ENCODE data around the gene MNT. TPM values are rescaled to one million over a fixed set of nuclear protein-coding genes. Genes with fewer than 3 reads are reported as not detected.

Gene MNT
- polyA plus RNA-seq, 1 donor from 2014 or later = 6.1 TPM

GRCh38 chr17:2338315-2338657, 62.6 kb downstream of the MNT start:
- Histone ChIP-seq H3K27me3 (ENCODE audit: insufficient read depth, low read depth, low read length) (no peaks in the 10 kb centered on the region), H3K9ac (ENCODE audit: low read length) (peak overlapping the region; percentile 84), H3K9me2 (ENCODE audit: insufficient read depth, low read length) (no peaks in the 10 kb centered on the region), H3F3A (ENCODE audit: insufficient read depth, low read length, poor library complexity, severe bottlenecking) (no peaks in the 10 kb centered on the region), H3K79me2 (replicated peaks; ENCODE audit: insufficient read depth, low read length) (peaks cover 29% of the 10 kb centered on the region), H3K27ac (ENCODE audit: low read length) (peak overlapping the region; percentile 68), H2AFZ (ENCODE audit: low read depth, low read length) (no peak overlapping the region), H4K20me1 (ENCODE audit: insufficient read depth) (no peaks in the 10 kb centered on the region), H3K4me3 (ENCODE audit: low read length) (peak overlapping the region; percentile 98), H3K36me3 (ENCODE audit: insufficient read depth, low read length) (no peaks in the 10 kb centered on the region), H3K9me3 (ENCODE audit: low read length) (no peaks in the 10 kb centered on the region), H3K4me2 (ENCODE audit: low read length) (peak overlapping the region; percentile 91)
- TF ChIP-seq, protein P1, sequence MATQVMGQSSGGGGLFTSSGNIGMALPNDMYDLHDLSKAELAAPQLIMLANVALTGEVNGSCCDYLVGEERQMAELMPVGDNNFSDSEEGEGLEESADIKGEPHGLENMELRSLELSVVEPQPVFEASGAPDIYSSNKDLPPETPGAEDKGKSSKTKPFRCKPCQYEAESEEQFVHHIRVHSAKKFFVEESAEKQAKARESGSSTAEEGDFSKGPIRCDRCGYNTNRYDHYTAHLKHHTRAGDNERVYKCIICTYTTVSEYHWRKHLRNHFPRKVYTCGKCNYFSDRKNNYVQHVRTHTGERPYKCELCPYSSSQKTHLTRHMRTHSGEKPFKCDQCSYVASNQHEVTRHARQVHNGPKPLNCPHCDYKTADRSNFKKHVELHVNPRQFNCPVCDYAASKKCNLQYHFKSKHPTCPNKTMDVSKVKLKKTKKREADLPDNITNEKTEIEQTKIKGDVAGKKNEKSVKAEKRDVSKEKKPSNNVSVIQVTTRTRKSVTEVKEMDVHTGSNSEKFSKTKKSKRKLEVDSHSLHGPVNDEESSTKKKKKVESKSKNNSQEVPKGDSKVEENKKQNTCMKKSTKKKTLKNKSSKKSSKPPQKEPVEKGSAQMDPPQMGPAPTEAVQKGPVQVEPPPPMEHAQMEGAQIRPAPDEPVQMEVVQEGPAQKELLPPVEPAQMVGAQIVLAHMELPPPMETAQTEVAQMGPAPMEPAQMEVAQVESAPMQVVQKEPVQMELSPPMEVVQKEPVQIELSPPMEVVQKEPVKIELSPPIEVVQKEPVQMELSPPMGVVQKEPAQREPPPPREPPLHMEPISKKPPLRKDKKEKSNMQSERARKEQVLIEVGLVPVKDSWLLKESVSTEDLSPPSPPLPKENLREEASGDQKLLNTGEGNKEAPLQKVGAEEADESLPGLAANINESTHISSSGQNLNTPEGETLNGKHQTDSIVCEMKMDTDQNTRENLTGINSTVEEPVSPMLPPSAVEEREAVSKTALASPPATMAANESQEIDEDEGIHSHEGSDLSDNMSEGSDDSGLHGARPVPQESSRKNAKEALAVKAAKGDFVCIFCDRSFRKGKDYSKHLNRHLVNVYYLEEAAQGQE (IDR thresholded peaks at IDR 0.05; ENCODE audit: borderline replicate concordance) = no peak
- TF ChIP-seq SMC3 (conservative IDR thresholded peaks at IDR 0.05; ENCODE audit: poor library complexity) = no peak
- TF ChIP-seq EZH2 (IDR thresholded peaks at IDR 0.05; ENCODE audit: borderline replicate concordance, insufficient read depth, low read length, poor library complexity, severe bottlenecking) = no peak
- TF ChIP-seq EP300 (conservative IDR thresholded peaks at IDR 0.05; ENCODE audit: poor library complexity, severe bottlenecking) = no peak
- TF ChIP-seq TAF1 (IDR thresholded peaks at IDR 0.05; ENCODE audit: low read depth) = no peak
- TF ChIP-seq POLR2AphosphoS5 (IDR thresholded peaks at IDR 0.05) = no peak
- TF ChIP-seq, protein P2, sequence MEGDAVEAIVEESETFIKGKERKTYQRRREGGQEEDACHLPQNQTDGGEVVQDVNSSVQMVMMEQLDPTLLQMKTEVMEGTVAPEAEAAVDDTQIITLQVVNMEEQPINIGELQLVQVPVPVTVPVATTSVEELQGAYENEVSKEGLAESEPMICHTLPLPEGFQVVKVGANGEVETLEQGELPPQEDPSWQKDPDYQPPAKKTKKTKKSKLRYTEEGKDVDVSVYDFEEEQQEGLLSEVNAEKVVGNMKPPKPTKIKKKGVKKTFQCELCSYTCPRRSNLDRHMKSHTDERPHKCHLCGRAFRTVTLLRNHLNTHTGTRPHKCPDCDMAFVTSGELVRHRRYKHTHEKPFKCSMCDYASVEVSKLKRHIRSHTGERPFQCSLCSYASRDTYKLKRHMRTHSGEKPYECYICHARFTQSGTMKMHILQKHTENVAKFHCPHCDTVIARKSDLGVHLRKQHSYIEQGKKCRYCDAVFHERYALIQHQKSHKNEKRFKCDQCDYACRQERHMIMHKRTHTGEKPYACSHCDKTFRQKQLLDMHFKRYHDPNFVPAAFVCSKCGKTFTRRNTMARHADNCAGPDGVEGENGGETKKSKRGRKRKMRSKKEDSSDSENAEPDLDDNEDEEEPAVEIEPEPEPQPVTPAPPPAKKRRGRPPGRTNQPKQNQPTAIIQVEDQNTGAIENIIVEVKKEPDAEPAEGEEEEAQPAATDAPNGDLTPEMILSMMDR (IDR thresholded peaks at IDR 0.05; ENCODE audit: poor library complexity, severe bottlenecking) = no peak
- no peak for TF ChIP-seq MXI1 (conservative IDR thresholded peaks at IDR 0.05; ENCODE audit: poor library complexity, severe bottlenecking)
- no peak for TF ChIP-seq RAD21 (conservative IDR thresholded peaks at IDR 0.05)

DNA sequence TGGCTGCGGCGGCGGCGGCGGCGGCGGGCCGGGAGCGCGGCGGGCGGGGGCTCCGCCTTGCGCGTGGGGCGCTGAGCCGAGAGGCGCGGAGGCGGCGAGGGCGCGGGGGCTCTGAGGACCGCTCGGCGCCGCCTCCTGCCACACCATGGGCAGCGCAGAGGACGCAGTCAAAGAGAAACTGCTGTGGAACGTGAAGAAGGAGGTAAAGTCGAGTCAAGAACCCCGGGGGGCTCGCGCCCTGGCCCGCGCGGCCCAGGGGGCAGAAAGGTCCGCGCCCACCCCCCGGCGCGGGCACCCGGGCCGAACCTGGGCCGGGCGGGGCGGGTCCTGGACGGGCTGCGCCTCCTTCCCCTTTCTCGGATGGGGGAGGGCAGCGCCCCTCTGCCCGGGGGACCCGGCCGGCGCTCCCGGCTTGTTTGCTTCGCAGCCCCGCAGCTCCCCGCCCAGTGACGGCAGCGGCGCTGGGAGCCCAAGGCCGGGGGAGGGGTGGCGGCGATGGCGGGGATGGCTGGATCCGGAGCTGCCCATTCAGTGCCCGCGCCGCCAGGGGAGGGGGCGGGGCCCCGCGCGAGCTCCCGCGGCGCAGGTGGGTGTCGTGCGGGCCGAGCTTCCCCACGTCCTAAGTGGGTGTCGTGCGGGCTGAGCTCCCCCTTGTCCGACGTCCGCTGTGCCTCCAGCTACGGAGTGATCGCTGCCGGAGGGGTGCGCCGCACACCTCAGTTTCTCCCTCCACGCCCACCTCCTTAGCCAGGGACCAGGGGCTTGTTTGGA, 63.1 kb downstream of the MNT start:
- Histone ChIP-seq H3K9me2 (ENCODE audit: insufficient read depth, low read length) (no peaks in the 10 kb centered on the region), H3K4me3 (ENCODE audit: low read length) (peak overlapping the region; percentile 98), H3K9ac (ENCODE audit: low read length) (peak overlapping the region; percentile 84), H2AFZ (ENCODE audit: low read depth, low read length) (no peak overlapping the region), H3K4me2 (ENCODE audit: low read length) (peak overlapping the region; percentile 91), H3K27me3 (ENCODE audit: insufficient read depth, low read depth, low read length) (no peaks in the 10 kb centered on the region), H3K27ac (ENCODE audit: low read length) (peak overlapping the region; percentile 68), H3F3A (ENCODE audit: insufficient read depth, low read length, poor library complexity, severe bottlenecking) (no peaks in the 10 kb centered on the region), H3K36me3 (ENCODE audit: insufficient read depth, low read length) (no peaks in the 10 kb centered on the region), H4K20me1 (ENCODE audit: insufficient read depth) (no peaks in the 10 kb centered on the region), H3K9me3 (ENCODE audit: low read length) (no peaks in the 10 kb centered on the region), H3K79me2 (replicated peaks; ENCODE audit: insufficient read depth, low read length) (peaks cover 29% of the 10 kb centered on the region)
- TF ChIP-seq SMC3 (conservative IDR thresholded peaks at IDR 0.05; ENCODE audit: poor library complexity) (no peak), POLR2AphosphoS5 (IDR thresholded peaks at IDR 0.05) (peak; percentile 38), EZH2 (IDR thresholded peaks at IDR 0.05; ENCODE audit: borderline replicate concordance, insufficient read depth, low read length, poor library complexity, severe bottlenecking) (no peak)

Measured in neural cell (in vitro differentiated cells).